Left lung (tissue), 10 donors: ENCODE data around the gene FXYD1. TPM values are rescaled to one million over a fixed set of nuclear protein-coding genes. Genes with fewer than 3 reads are reported as not detected.

Experiments used
- ATAC-seq: fragments of 200-7000 bp; cut with Tn5 transposase; one replicate; pipeline ENCODE4 v1.9.1; 2020; ENCODE audit warnings: moderate library complexity
- DNase-seq, 4 donors: peaks; one replicate each; pipeline ENCODE4 v3.0.0-alpha.2; 2013 to 2020
- H3K27ac ChIP-seq, 2 donors: fragments of 200-600 bp; sonication (generic) in 1 of 2; one replicate each; pipeline versions ENCODE4 v1.5.0 to v1.8.0; 2020 to 2021
- H3K27me3 ChIP-seq, 2 donors: fragments of 200-600 bp; sonication (generic) in 1 of 2; one replicate each; pipeline versions ENCODE4 v1.5.0 to v1.8.0; 2020 to 2021
- H3K36me3 ChIP-seq, 2 donors: fragments of 200-600 bp; sonication (generic) in 1 of 2; one replicate each; pipeline versions ENCODE4 v1.5.0 to v1.8.0; 2020 to 2021
- H3K4me1 ChIP-seq, 2 donors: fragments of 200-600 bp; one replicate each; pipeline ENCODE4 v1.8.0; 2021
- H3K4me3 ChIP-seq, 2 donors: fragments of 200-600 bp; sonication (generic) in 1 of 2; one replicate each; pipeline versions ENCODE4 v1.5.0 to v1.8.0; 2020 to 2021; ENCODE audit warnings: mild to moderate bottlenecking in 1 of 2
- H3K9me3 ChIP-seq, 2 donors: fragments of 200-600 bp; sonication (generic) in 1 of 2; one replicate each; pipeline versions ENCODE4 v1.5.0 to v1.8.0; 2020 to 2021
- CTCF ChIP-seq, 2 donors: fragments of 200-600 bp; sonication (generic) in 1 of 2; IDR thresholded peaks; one replicate each; pipeline versions ENCODE4 v1.5.0 to v1.8.0; 2021; ENCODE audit warnings: antibody characterized with exemption in 2 of 2
- intact Hi-C, 2 donors: fragments of 100-400 bp; cut with DNase I; formaldehyde crosslinking; loops; one replicate each; pipeline versions ENCODE4 v1.11.2 to v1.14.2; 2022
- polyA plus RNA-seq, 6 donors: library from polyadenylated mRNA; unstranded; fragments of 120-200 nt; gene quantifications; one replicate each; pipeline ENCODE4 v1.2.1, GENCODE V29; 2013; ENCODE audit not compliant: insufficient read length in 6 of 6
- total RNA-seq, 2 donors: library from RNA; stranded (reverse); fragmentation: NEBNext Ultra II Directional; extraction: Animal tissue kit (Norgen Biotek cat#: 25700); gene quantifications; one replicate each; pipeline ENCODE4 v1.2.1, GENCODE V29; 2021
- donor health status: DM: no; HTN: yes; CAD: no.
- donor health status: DM: no; HTN: no; CAD: no.

Gene FXYD1
- total and polyA plus RNA-seq, 8 donors = 20.1 to 67.0 (median 53.1) TPM

- no peaks in the 10 kb centered on the region for H3K36me3 ChIP-seq
- no peak for DNase-seq
- H3K27me3 ChIP-seq = no peaks in the 10 kb centered on the region
- TF ChIP-seq CTCF (IDR thresholded peaks at IDR 0.05) = no peak
- intact Hi-C loops = no loop called here
- H3K4me1 ChIP-seq = peaks cover 0 to 4% of the 10 kb centered on the region in 2 donors
- H3K4me3 ChIP-seq = no peak overlapping the region
- ATAC-seq = no peak
- H3K9me3 ChIP-seq = no peaks in the 10 kb centered on the region
- H3K27ac ChIP-seq = no peak overlapping the region
Observed at GRCh38 chr19:35177377-35178274, 39.0 kb downstream of the FXYD1 start.

- H3K9me3 ChIP-seq = no peaks in the 10 kb centered on the region
- H3K4me3 ChIP-seq = no peak overlapping the region
- no peak overlapping the region for H3K27ac ChIP-seq
- no peak for DNase-seq
- TF ChIP-seq CTCF (IDR thresholded peaks at IDR 0.05) = no peak
- intact Hi-C loops = no loop called here
- no peaks in the 10 kb centered on the region for H3K36me3 ChIP-seq
- no peaks in the 10 kb centered on the region for H3K27me3 ChIP-seq
- H3K4me1 ChIP-seq = peaks cover 0 to 4% of the 10 kb centered on the region in 2 donors
- ATAC-seq = no peak
Observed at GRCh38 chr19:35178701-35179100, 40.1 kb downstream of the FXYD1 start.

- ATAC-seq = no peak
- intact Hi-C loops = no loop called here
Observed at GRCh38 chr19:35179830-35180229, 41.2 kb downstream of the FXYD1 start.

GRCh38 chr19:35181387-35181786 lies 42.8 kb downstream of the FXYD1 start:
- no peaks in the 10 kb centered on the region for H3K4me1 ChIP-seq
- no peak overlapping the region for H3K27ac ChIP-seq
- H3K27me3 ChIP-seq = no peaks in the 10 kb centered on the region
- H3K9me3 ChIP-seq = peaks cover 0 to 4% of the 10 kb centered on the region in 2 donors
- no peaks in the 10 kb centered on the region for H3K36me3 ChIP-seq
- ATAC-seq = no peak
- TF ChIP-seq CTCF (IDR thresholded peaks at IDR 0.05) = no peak
- intact Hi-C loops = no loop called here
- H3K4me3 ChIP-seq = no peak overlapping the region
- no peak for DNase-seq

More at GRCh38 chr19:35179830-35180229, 41.2 kb downstream of the FXYD1 start:
- Histone ChIP-seq H3K27me3 (no peaks in the 10 kb centered on the region), H3K27ac (no peak overlapping the region), H3K4me3 (no peak overlapping the region), H3K9me3 (peaks cover 0 to 4% of the 10 kb centered on the region in 2 donors), H3K4me1 (peaks cover 0 to 4% of the 10 kb centered on the region in 2 donors), H3K36me3 (no peaks in the 10 kb centered on the region)
- no peak for TF ChIP-seq CTCF (IDR thresholded peaks at IDR 0.05)
- DNase-seq = no peak

- peaks cover 0 to 4% of the 10 kb centered on the region in 2 donors for H3K9me3 ChIP-seq
- DNase-seq (no peak), ATAC-seq (no peak)
- no peak overlapping the region for H3K27ac ChIP-seq
- intact Hi-C loops = no loop called here
- no peak for TF ChIP-seq CTCF (IDR thresholded peaks at IDR 0.05)
- H3K4me3 ChIP-seq = no peak overlapping the region
- H3K36me3 ChIP-seq = no peaks in the 10 kb centered on the region
- no peaks in the 10 kb centered on the region for H3K27me3 ChIP-seq
- H3K4me1 ChIP-seq = no peaks in the 10 kb centered on the region
Observed at GRCh38 chr19:35184267-35184666, 45.6 kb downstream of the FXYD1 start.
